HG03280 (cell line): ENCODE results near the gene FOXP1.
"Not testable (repeated sequence)": the region's sequence is repeated elsewhere in the genome, so short reads cannot be mapped to it uniquely, and the experiment has no call there.

Experiments used
- ATAC-seq: cut with Tn5 transposase; IDR thresholded peaks from one replicate; pipeline ENCODE4 v1.9.1; 2021; ENCODE audit warnings: mild to moderate bottlenecking, moderate library complexity; ENCODE audit not compliant: unreplicated experiment

The FOXP1 gene

DNA sequence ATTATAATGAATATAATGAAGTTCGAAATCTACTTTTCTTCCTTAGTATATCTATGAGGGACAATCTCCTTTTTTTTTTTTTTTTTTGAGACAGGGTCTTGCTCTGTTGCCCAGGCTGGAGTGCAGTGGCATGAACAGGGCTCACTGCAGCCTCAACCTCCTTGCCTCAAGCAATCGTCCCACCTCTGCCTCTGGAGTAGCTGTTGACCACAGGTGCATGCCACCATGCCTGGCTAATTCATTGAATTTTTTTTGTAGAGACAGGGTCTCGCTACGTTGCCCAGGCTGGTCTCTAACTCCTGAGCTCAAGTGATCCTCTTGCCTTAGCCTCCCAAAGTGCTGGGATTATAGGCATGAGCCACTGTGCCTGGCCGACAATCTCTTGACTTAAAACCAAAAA is 607.5 kb downstream of the FOXP1 start:
- ATAC-seq, result not testable (repeated sequence)

DNA sequence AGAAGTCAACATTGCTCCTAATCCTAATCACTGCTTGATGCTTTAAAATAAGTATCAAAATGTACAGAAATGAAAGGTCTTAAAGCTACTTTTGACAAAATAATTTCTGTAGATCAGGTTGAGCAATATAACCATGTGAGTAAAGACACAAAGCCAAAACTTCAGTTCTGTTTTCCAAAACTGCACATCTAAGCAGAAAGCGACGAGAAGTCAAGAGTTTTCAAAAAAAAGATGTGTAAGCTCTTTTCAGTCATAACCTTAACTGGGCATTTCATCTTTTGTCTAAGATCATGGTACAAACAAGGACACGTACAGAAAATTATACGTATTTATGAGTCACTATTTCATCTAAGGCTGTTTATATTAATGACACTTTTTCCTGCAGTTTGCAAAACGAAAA is 608.8 kb downstream of the FOXP1 start:
- no peak for ATAC-seq

DNA sequence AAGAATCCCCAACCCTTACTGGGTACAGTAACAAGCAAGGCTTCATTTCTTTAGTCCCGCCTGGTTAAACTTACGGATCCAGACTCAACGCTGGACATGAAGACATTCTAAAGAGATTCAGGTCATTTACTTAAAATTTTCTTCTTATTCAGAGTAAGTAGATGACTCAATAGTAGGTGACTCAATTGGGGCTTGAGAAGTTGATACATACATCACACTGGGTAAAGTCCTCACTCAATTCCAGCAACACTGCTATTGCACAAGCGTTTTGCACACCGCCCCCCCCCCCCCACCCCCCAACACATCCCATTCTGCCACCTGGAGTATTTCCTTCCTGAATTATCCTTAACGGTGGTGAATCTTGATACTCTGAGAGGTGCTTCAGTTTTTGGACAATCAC is 610.0 kb downstream of the FOXP1 start:
- no peak for ATAC-seq

DNA sequence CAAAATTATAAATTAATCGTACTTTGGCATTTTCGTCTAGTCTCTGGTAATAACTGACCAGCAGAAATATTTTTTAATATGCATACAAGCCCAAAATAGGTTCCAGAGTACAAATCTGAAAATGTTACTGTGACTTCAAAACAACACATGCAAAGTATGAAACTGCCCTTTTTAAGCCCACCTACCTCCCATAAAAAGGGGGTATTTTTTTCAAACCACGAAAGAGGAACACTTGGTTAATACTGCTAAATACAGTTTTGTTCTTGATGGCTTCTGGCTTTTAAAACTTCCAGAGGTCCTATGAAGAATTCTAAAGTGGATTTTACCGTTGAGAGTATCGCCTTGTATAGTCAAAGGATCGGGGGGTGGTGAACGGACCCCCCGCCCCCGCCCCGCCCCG is 610.7 kb downstream of the FOXP1 start:
- ATAC-seq, result no peak

DNA sequence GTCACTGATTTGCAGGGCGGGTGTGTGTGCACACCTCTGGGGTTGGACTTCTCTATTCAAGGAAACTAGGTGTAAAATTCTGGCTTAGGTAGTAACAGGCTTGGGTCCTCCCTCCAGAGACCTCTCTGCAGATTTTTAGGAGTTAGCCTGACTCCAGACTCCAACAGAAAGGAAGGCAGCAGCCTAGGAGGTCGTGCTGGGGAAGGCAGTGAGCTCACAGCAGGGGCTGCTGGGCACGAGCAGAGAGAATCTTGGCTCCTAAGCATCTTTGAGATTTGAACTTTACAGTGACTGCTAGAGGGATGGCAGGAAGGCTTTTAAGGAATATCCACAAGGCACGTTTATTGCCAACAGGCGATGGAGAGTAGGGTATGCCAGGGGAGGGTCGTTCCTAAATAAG is 612.6 kb downstream of the FOXP1 start:
- no peak for ATAC-seq

DNA sequence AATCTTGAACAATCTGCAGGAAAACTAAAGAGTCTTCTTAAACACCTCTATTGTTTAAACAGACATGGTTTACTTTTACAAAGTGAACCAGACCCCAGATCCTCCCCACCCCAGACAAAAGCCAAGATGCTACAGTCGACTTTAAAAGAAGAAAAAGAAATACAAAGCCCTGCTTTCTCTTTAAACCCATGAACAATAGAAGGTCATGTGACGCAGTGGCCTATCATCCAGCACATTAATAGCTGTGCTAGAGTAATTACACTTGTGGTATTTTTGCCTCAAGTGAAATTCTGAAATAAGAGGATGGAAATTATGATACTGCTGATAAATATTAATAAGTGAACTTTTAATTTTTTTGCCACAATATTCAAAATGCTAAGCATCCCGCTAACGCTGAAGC is 613.4 kb downstream of the FOXP1 start:
- no peak for ATAC-seq

DNA sequence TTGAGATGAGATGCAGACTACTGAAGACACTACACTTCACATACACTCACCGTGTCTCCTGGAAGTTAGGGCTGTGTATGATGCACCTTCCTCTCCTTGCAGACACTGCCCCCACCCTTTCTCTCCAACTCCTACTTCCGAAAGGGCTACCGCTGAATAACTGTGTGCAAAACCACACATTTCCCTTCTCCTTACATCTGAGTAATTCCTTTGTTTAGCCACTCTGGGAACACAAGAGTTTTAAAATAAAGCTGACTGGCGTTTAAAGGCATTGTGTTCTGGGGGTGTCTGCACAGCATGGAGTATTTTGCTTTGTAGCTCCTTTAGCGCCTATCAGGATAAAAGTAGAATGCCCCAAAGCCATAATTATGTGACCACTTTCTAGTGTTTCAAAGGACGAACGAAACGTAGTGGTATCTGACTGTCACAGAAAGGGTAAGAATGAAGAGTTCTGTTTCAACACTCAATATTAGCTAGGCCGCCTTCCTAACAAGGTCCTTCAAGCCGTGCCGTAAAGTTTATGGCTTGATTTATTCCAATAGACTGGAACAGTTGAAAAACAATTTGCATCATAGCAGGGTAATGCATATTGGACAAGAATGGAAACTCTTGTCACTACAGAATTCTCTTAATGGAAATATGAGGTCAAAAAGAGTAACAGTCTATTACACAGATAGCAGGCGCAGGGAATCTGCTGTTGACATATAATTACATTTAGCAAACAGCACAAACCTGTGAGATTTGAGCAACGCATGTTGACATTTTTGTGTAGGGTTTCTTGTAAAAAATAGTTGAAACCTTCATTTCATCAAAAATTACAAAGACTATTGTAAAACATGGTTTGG is 619.9 kb downstream of the FOXP1 start:
- no peak for ATAC-seq

DNA sequence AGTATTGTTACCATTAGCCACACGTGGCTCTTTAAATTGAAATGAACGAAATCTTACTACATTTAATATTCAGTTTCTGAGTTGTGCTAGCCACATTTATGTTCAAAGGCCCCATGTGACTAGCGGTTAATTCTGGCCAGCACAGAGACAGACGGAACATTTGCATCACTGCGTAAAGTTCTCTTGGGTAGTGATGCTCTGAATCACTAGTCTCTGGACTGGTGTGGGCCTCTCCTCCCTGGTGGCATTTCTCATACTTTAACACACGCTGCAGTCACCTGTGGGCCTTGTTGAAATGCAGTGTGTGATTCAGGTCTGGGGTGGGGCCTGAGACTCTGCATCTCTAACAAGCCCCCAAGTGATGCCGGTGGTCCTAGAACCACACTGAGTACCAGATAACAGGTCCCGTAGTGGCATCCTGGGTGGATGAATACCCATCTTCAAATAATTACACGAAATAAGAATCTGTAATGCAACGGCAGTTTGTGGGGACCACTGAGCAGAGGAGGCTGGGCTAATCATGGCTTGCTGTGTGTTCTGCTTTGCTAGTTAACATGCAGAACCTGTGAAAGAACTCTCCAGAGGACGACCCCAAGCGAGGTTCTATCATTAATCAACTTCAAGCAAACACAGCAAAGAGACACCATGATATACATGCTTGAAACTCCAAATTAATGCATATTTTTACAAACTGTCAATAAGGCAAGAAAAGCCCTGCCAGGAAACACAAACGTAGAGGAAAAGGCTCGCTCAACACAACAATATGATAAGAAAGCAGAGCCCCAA is 623.8 kb downstream of the FOXP1 start:
- ATAC-seq, result no peak

DNA sequence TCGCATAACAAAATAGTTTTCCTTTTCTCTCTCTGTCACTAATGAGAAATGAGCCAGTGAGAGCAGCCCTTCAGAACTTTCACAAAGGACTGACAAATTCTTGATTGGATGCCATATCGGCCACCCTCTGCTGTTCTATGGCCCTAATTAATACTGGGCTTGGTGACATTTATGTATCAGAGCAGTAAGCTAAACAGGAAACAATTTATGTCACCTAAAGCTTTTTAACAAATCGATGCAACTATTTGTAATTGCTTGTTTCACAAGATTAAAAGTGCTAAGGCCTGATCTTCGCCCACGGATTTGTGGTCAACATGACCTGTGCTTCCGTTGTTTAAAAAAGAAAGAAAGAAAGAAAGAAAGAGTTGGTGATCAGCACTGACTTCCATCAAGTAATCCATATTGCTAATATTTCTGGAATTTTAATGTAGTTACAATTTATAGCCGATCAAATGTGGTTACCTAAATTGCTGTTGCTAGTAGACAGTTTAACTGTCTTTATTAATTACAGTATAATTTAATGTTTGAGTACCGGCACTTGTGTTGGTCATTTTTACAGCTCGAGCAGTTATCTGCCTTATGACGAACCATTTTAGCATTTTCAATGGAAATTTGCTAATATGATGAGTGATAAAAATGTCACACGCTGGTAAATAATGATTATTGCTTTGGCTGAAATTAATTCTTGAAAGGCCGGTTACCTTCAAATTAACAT is 631.3 kb downstream of the FOXP1 start:
- ATAC-seq, result no peak

DNA sequence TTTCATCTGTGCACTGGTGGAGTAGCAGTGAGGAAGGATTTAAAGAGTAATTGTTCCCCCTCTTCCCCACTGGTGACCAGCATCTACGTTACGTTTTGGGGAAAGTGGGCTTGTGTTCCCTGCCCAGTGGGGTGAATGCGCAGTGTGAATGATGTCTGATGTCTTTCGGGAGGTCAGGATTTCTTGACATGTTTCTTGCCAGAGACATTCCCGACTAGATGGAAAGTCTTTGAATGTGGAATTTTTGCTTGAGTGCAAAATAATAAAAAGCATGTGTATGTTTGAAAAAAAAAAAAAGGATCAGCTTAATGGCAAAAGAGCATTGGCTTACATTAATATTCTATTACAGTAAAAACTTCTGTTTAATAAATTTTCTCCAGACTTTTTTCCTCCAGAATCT is 632.2 kb downstream of the FOXP1 start:
- ATAC-seq, result no peak

DNA sequence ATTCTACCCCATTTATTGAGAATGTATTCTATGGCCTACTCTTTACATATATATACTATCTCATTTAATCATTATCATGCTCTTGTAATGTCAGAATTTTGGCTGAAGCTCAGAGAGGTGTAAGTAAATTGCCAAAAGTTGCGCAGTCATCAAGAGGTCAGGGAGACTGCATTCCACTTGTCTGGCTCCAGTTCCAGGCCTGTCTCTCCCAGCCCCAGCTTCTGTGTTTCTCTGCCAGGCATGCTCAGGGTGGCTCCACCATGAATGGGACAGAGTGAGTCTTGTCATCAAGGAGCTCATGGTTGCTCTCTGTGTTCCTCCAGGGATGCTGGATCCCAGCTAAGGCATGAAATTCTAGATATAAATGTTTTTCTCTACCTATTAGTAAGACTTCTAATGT is 635.9 kb downstream of the FOXP1 start:
- ATAC-seq, result no peak

DNA sequence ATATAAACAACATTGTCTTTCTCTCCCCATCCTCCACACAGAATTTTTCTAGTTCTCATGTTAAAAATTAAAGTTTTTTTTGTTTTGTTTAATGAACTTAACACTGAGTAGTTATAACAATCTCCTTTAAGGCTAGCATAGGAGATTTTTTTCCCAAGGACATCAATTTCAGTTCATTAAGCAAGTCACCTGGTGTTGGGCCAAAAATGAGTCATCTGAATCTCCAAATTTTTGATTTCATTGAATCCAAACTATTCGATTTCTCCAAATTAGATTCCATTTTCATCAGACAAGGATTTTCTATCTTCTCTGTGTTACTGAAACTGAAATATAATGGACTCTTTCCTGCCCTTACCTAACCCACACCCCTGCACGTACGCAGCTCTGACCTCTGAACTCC is 639.6 kb downstream of the FOXP1 start:
- no peak for ATAC-seq

DNA sequence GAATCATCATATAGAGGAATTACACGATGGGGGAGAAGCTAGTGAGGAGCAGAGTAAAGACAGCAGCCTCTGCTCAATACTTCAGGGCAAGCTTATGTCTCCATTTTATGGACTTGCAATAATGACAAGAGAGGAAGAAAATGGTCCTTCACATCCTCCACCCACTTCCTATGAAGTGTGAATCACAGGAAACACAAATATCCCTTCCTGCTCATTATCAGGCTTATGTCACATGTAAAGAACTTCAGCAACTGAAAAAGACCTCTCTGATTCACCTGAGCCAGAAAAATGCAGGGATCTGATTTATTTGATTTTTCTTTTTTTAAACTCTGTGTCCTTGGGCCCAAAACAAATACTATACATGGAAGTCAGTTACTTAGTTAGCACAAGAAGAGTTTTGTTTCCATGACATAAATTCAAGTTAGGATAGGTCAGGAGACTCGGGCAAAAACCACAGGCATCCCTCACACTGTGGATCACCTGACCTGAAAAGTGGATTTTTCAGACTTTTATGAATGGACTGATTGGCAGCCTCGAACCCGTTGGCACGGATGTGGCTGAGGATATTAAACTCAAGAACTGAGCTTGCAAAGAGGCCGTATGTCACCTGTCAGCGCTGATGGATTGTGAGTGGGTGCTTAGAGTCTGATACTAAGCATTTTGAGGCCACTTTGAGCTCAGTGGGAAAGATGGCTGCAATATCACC is 650.3 kb downstream of the FOXP1 start:
- no peak for ATAC-seq

DNA sequence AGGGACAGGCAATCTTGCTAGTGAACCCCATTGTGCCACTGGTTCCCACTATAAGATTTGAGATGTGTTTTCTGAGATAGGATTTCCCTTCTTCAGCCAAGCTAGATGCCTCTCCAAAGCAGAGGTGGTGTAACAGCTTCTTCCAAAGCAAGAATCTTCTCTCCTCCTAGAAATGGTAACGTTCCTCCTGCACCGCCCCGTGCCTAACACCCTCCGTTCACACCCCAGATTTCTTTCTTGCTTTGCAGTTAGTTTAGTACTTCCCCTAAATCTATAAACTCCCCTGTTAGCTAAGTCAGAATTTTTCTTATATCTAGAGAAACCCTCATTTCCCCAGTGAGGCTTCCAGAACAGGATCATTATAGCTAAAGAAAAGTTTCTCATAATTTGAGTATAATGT is 653.5 kb downstream of the FOXP1 start:
- ATAC-seq, result no peak

DNA sequence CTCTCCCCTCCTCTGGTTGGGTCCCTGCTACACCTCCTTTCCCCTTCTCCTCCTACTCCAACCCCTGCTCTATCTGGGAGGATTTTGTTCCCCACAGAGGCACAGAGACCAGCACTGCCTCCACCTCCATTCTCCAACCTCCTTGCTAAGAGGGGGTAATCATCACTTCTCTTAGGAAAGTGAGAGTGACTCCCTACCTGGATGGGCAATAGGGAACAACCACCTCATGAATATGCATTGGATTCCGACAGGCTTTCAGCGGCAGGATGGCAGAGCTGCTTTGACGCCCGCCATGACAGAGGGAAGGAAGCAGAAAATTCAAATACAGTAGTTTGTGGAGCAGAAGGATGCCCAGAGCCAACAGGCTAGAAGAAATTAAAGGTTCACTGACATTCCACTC is 656.3 kb downstream of the FOXP1 start:
- no peak for ATAC-seq

DNA sequence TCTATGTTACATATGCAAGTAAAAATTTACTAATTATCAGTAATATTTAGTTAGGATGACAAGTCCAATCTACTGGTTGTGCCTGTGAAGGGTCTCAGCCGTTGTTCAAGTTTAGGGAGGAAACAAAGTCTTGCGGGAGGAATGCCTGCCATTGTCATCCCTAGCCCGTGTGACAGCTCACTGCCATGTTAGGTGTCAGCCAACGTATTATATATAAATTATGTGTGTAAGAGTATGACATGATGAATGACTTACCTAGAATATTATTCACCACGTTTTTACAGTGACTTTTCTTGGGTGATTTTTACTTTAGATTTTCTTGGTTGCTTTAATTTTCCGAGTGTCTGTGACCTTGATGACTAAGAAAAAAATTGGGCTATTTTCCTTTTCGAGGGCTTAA is 656.7 kb downstream of the FOXP1 start:
- ATAC-seq, result no peak

DNA sequence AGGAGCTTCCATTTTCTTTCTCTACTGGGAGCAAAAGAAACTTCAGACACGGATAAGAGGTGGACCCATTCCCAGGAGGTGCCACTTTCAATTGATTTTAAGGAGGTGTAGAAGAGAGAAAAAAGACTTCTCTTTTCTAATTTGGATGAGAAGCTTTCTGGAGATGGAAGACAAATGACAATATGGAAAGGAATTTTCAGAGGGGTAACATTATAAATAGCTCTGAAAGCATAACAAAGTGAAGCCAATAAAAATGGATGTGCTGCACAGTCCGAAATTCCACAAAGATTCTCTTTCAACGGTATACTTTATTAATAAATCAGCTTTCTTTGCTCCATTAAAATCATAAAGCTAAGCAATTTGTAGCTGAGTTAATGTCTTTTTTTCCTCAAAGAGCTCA is 663.9 kb downstream of the FOXP1 start:
- no peak for ATAC-seq

DNA sequence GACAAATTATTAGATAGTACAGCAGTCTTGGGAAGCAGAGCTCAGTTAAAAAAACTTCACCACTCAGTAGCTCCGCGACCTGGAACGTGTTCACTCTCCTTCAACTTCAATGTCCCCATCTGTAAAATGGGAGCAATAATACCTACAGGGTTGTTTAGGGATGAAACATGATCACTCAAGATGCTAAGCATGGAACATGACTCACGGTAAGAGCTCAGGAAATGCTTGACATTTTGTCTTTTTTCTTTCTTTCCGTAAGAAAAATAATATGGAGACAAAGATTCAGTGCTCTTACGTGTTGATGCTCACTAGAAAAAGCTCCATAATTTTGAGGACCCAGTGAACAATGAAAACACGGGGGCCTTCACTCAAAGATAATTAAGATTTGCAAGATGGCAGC is 664.4 kb downstream of the FOXP1 start:
- ATAC-seq, result no peak

DNA sequence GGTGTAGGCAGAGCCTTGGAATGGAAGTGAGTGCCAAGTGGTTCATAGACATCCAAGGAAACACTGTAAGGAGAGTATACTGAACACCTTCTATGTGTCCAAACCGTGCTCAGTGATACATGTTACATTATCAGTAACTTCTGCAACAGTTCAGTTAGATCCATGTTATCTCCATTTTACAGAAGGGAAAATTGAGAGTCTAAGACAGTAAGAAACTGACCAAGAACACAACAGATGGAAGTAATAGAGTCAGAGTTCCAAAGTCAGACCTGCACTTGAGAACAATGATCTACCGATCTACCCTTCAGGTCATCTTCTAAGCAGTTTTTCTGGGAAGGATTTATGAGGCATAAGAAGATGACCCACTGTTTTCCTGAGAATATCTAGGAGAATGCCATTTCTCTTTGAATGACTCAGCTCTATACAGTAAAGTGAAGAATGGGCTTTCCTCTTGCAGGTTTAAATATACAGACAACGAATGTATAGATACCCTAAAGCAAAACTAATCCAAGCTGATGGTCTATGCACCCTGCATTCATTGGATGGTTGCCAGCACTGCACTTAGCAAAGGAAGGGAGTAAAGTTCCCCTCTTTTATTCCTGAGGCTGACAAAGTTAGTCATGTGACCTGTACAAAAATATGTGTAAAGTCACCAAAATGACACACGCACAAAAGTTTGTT is 667.0 kb downstream of the FOXP1 start:
- no peak for ATAC-seq

DNA sequence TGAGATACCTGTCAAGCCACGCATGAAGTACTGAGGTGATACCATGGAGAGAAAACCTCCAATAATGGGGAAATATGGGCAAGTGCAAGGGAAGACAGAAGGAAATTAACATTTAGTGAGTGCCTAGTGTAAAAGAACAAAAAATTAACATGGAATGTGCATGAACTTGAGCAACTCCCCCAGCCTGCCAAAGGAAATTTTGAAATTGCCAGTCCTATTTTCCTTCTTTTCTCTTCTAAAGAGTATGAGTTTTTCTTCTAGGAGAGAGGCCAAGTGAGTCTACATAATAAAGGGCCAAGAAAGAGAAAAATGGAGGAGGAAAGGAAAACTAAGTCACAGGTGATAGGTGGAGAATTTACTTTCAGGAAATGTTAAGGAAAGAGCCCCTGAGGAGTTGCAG is 668.7 kb downstream of the FOXP1 start:
- no peak for ATAC-seq

DNA sequence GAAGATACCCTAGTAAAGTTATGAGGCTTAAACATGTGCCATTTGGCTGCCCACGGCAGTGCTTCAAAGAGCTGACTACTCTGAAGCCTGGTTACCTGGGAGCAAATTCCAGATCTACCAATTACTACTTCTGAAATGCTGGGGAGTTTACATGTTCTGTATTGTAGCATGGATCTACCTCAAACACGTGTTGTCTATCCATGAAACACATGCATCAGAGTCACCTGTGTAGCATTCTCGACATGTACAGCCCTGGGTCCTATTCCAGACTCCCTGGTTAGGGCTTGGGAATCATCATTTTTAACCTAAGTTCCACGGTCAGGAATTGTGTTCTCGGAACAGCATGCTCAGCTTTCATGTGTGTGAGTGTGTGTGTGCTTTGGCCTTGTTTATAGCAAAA is 671.8 kb downstream of the FOXP1 start:
- ATAC-seq, result no peak
